Colonic mucosa (tissue), 4 donors: Measurements from ENCODE around the gene ARHGEF10L. TPM values are rescaled to one million over a fixed set of nuclear protein-coding genes. Genes with fewer than 3 reads are reported as not detected.

Experiments
- DNase-seq: peaks from one replicate; pipeline ENCODE4 v3.0.0-alpha.2; 2020
- H3K27ac ChIP-seq: fragments of 200-600 bp; one replicate; pipeline ENCODE4 v1.8.0; 2021
- H3K27me3 ChIP-seq: fragments of 200-600 bp; one replicate; pipeline ENCODE4 v1.8.0; 2021
- H3K36me3 ChIP-seq: fragments of 200-600 bp; one replicate; pipeline ENCODE4 v1.8.0; 2021
- H3K4me1 ChIP-seq: fragments of 200-600 bp; one replicate; pipeline ENCODE4 v1.8.0; 2021; ENCODE audit warnings: mild to moderate bottlenecking
- H3K4me3 ChIP-seq: fragments of 200-600 bp; one replicate; pipeline ENCODE4 v1.8.0; 2021
- H3K9ac ChIP-seq, 2 donors: one replicate each; pipeline ENCODE4 v1.7.0; 2013; ENCODE audit warnings: control low read depth in 2 of 2, low read depth in 2 of 2, low read length in 2 of 2
- H3K9me3 ChIP-seq: fragments of 200-600 bp; one replicate; pipeline ENCODE4 v1.8.0; 2021
- intact Hi-C: fragments of 100-400 bp; cut with DNase I; formaldehyde crosslinking; loops from one replicate; pipeline ENCODE4 v1.14.1; 2022
- total RNA-seq, 2 donors: library from RNA; stranded (reverse); fragmentation: NEBNext Ultra II Directional in 1 of 2; extraction: Animal tissue kit (Norgen Biotek cat#: 25700) in 1 of 2; gene quantifications; one replicate each; pipeline ENCODE4 v1.2.1, GENCODE V29; 2021
- TF ChIP-seq, protein P1 (sequence below): fragments of 200-600 bp; IDR thresholded peaks from one replicate; pipeline ENCODE4 v1.8.0; 2022; ENCODE audit warnings: antibody characterized with exemption, mild to moderate bottlenecking
- donor health status: healthy.
- donor health status: DM: no; HTN: no; CAD: no.
- donor health status: DM: no; HTN: no; CAD: no.

ARHGEF10L gene
- total RNA-seq, 2 donors from 2014 or later, result 77.5 to 133 TPM

- DNase-seq, result no peak
Measured at GRCh38 chr1:17671314-17671705, 131.8 kb downstream of the ARHGEF10L start.

DNA sequence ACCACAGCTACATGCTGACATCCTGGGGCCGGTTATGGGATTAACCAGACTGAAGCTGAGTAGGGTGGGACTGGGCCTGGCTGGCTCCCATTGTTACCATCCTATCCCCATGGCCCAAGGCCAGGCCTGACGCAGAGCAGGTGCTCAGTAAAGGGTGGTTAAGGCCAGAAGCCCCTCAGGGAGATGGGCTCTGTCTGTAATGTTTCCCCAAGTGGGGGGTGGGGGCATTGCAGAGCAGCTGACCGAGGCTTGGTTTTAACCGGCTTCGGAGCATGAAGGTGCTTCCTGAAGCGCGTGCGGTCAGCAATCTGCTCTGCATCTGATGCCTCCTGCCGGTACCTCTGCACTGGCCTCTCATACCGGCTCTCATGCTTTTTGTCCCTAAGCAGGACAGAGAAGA is 132.2 kb downstream of the ARHGEF10L start:
- no peak for DNase-seq
- intact Hi-C loops, result no loop called here
- no peaks in the 10 kb centered on the region for H3K9me3 ChIP-seq
- H3K36me3 ChIP-seq, result no peaks in the 10 kb centered on the region
- no peaks in the 10 kb centered on the region for H3K27me3 ChIP-seq
- H3K4me3 ChIP-seq, result no peak overlapping the region
- no peak overlapping the region for H3K9ac ChIP-seq
- H3K4me1 ChIP-seq, result no peaks in the 10 kb centered on the region
- TF ChIP-seq, protein P1, sequence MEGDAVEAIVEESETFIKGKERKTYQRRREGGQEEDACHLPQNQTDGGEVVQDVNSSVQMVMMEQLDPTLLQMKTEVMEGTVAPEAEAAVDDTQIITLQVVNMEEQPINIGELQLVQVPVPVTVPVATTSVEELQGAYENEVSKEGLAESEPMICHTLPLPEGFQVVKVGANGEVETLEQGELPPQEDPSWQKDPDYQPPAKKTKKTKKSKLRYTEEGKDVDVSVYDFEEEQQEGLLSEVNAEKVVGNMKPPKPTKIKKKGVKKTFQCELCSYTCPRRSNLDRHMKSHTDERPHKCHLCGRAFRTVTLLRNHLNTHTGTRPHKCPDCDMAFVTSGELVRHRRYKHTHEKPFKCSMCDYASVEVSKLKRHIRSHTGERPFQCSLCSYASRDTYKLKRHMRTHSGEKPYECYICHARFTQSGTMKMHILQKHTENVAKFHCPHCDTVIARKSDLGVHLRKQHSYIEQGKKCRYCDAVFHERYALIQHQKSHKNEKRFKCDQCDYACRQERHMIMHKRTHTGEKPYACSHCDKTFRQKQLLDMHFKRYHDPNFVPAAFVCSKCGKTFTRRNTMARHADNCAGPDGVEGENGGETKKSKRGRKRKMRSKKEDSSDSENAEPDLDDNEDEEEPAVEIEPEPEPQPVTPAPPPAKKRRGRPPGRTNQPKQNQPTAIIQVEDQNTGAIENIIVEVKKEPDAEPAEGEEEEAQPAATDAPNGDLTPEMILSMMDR, result no peak
- H3K27ac ChIP-seq, result no peak overlapping the region

More at GRCh38 chr1:17671314-17671705, 131.8 kb downstream of the ARHGEF10L start:
- intact Hi-C loops, result no loop called here
- Histone ChIP-seq H3K9ac (no peak overlapping the region), H3K4me3 (no peak overlapping the region), H3K27ac (no peak overlapping the region), H3K4me1 (no peaks in the 10 kb centered on the region), H3K27me3 (no peaks in the 10 kb centered on the region), H3K36me3 (no peaks in the 10 kb centered on the region), H3K9me3 (no peaks in the 10 kb centered on the region)
- TF ChIP-seq, protein P1, result no peak

DNA sequence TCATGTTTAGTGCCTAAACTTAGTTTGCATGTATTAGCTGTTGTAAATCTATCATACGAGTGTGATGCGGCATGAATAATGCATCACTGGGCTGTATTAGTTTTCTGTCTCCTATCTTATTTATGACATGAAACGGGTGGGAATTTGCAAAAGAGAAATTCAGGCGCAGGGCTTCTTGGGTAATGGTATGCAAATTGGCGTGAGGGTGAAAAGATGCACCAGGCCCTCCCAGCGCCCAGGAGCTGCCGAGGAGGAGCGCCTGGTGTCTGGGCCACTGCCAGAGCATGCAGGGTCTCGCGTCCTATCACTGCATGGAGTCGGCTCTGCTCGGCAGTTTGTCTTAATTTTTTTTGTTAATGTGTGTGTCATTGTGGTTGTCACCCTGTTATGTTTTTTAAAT is 132.7 kb downstream of the ARHGEF10L start:
- Histone ChIP-seq H3K36me3 (no peaks in the 10 kb centered on the region), H3K9me3 (no peaks in the 10 kb centered on the region)
- DNase-seq, result no peak

GRCh38 chr1:17673329-17674072 is 134.0 kb downstream of the ARHGEF10L start:
- Histone ChIP-seq H3K27ac (no peak overlapping the region), H3K36me3 (no peaks in the 10 kb centered on the region), H3K4me1 (no peaks in the 10 kb centered on the region), H3K9ac (no peak overlapping the region), H3K4me3 (no peak overlapping the region), H3K9me3 (no peaks in the 10 kb centered on the region), H3K27me3 (no peaks in the 10 kb centered on the region)
- TF ChIP-seq, protein P1, result no peak
- intact Hi-C loops, result no loop called here
- DNase-seq, result no peak

More for the DNA sequence above, 132.7 kb downstream of the ARHGEF10L start:
- TF ChIP-seq, protein P1, result no peak
- Histone ChIP-seq H3K4me3 (no peak overlapping the region), H3K9ac (no peak overlapping the region), H3K27ac (no peak overlapping the region), H3K4me1 (no peaks in the 10 kb centered on the region), H3K27me3 (no peaks in the 10 kb centered on the region)
- intact Hi-C loops, result no loop called here

- intact Hi-C loops, result no loop called here
Measured at GRCh38 chr1:17674726-17675500, 135.4 kb downstream of the ARHGEF10L start.

More at GRCh38 chr1:17674726-17675500, 135.4 kb downstream of the ARHGEF10L start:
- DNase-seq, result no peak
- TF ChIP-seq, protein P1, result no peak
- Histone ChIP-seq H3K4me3 (no peak overlapping the region), H3K27me3 (no peaks in the 10 kb centered on the region), H3K36me3 (no peaks in the 10 kb centered on the region), H3K9me3 (no peaks in the 10 kb centered on the region), H3K9ac (no peak overlapping the region), H3K4me1 (no peaks in the 10 kb centered on the region), H3K27ac (no peak overlapping the region)
